Metanephros (tissue), 1 donor: ENCODE data around the gene CDC37L1. TPM values are rescaled to one million over a fixed set of nuclear protein-coding genes. Genes with fewer than 3 reads are reported as not detected.

Experiments
- total RNA-seq: library from RNA; depleted of rRNA; stranded (reverse); fragments of >200 nt; gene quantifications from one replicate; pipeline ENCODE4 v1.2.3, GENCODE V29; 2014

Gene CDC37L1
- 20.3 TPM for total RNA-seq

DNA sequence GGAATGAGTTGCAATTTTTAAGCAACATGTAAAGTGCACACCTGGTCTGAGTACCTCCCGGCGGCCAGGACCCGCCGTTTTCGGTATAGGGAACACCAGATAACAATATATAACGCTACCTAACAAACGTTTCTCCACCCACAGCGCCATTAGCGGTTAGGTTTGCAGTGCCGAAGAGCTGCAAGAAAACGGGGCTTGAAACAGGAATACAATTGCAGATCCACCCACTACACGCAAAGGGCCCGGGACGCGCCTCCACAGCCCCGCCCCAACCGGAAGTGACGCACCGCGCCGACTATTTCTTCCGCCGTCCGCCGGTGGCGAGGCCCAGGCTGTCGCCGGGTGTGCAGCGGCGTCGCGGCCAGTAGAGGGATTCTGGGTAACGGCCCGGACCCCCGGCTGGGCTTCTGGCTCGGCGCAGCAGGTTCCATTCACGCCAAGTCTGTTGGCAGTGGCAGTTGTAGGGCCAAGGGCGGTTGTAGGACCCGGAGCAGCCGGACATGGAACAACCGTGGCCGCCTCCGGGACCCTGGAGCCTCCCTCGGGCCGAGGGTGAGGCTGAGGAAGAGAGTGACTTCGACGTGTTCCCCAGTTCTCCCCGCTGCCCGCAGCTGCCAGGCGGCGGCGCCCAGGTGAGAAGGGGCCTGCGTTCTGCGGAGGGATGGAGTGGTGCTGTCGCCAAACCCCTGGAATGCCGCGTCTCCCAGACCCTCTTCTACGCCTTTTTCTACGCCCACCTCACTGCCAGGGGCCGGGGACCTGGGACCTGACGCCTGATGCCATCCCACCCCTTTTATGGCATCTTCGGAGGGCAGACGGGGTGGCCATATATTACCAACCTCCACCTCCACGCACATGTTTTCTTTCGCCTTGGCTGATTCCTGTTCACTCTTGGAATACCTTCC is at the start of gene CDC37L1:
TSS of gene CDC37L1 (plus strand) at position 302 of the 905 bp plus-strand sequence. CDS start at position 501, 199 bp downstream.

DNA sequence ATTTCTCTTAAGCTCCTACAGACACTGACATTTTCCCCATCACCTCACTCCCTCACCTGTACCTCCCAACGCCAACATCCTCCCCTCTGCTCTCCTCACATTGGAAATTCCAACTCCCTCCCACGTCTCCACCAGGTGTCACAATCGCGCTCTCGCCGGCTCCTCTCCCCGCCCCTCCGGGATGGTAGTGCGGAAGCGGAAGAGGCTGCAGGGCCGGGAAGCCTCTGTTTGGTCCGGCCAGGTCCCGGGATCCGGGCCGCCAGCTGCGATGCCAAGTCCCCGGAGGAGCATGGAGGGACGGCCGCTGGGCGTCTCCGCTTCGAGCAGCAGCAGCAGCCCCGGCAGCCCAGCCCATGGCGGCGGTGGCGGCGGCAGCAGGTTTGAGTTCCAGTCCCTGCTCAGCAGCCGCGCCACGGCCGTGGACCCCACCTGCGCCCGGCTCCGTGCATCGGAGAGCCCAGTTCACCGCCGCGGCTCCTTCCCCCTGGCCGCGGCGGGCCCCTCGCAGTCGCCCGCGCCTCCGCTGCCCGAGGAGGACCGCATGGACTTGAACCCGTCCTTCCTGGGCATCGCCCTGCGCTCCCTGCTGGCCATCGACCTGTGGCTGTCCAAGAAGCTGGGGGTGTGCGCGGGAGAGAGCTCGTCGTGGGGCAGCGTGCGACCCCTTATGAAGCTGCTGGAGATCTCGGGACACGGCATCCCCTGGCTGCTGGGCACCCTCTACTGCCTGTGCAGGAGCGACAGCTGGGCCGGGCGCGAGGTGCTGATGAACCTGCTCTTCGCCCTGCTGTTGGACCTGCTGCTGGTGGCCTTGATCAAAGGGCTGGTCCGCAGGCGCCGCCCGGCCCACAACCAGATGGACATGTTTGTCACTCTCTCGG is 17.0 kb upstream of the CDC37L1 start, which contains the start of gene PLPP6:
TSS of gene PLPP6 (plus strand) at position 187 of the 881 bp plus-strand sequence. CDS start at position 269, 82 bp downstream.

GRCh38 chr9:4666042-4666699 is 13.2 kb upstream of the CDC37L1 start, which contains the start of gene SPATA6L:
TSS of gene SPATA6L (minus strand) at chr9:4666480. CDS start at chr9:4666250, 230 bp downstream.

GRCh38 chr9:4740638-4741364 is 61.4 kb downstream of the CDC37L1 start, which contains the start of gene AK3:
TSS of gene AK3 (minus strand) at chr9:4741202. CDS start at chr9:4741087, 115 bp downstream.

Other genes starting within 250 kb of the CDC37L1 start
- gene SLC1A1, start 189.1 kb upstream of the CDC37L1 start, total RNA-seq, result 12.2 TPM
- 10.3 TPM for gene PLPP6, start 17.3 kb upstream of the CDC37L1 start, total RNA-seq
- 6.5 TPM for gene SPATA6L, start 13.1 kb upstream of the CDC37L1 start, total RNA-seq
- gene AK3, start 61.6 kb downstream of the CDC37L1 start, total RNA-seq, result 190 TPM
- gene RCL1, start 113.4 kb downstream of the CDC37L1 start, total RNA-seq, result 36.1 TPM